Measurements from ENCODE around the gene DCAF8L1. TPM values are rescaled to one million over a fixed set of nuclear protein-coding genes. Genes with fewer than 3 reads are reported as not detected.
"Not testable (repeated sequence)": the region's sequence is repeated elsewhere in the genome, so short reads cannot be mapped to it uniquely, and the experiment has no call there.

The DCAF8L1 gene
- total RNA-seq, 4 donors from 2014 or later, result not detected

GRCh38 chrX:27997622-27998021 is 16.4 kb upstream of the DCAF8L1 start:
- H3K36me3 ChIP-seq, result no peaks in the 10 kb centered on the region
- H3K4me1 ChIP-seq, result no peaks in the 10 kb centered on the region
- no peak overlapping the region for H3K4me3 ChIP-seq
- no peaks in the 10 kb centered on the region for H3K27me3 ChIP-seq
- H3K9me3 ChIP-seq, result no peaks in the 10 kb centered on the region
- no peak for DNase-seq
- no peak overlapping the region for H3K27ac ChIP-seq
- no peak for TF ChIP-seq POLR2A (IDR thresholded peaks at IDR 0.05)
- no peak for TF ChIP-seq CTCF (IDR thresholded peaks at IDR 0.05)

GRCh38 chrX:27996132-27996531 is 14.9 kb upstream of the DCAF8L1 start:
- H3K27me3 ChIP-seq, result no peaks in the 10 kb centered on the region
- TF ChIP-seq POLR2A (IDR thresholded peaks at IDR 0.05), result no peak
- no peak for TF ChIP-seq CTCF (IDR thresholded peaks at IDR 0.05)
- peak overlapping the region in 1 of 4 donors; percentile 17 for H3K4me3 ChIP-seq
- no peaks in the 10 kb centered on the region for H3K36me3 ChIP-seq
- no peaks in the 10 kb centered on the region for H3K4me1 ChIP-seq
- DNase-seq, result no peak
- H3K27ac ChIP-seq, result peak overlapping the region in 1 of 4 donors; percentile 34
- no peaks in the 10 kb centered on the region for H3K9me3 ChIP-seq

- Histone ChIP-seq H3K9me3 (no peaks in the 10 kb centered on the region), H3K36me3 (no peaks in the 10 kb centered on the region), H3K27me3 (no peaks in the 10 kb centered on the region), H3K4me1 (no peaks in the 10 kb centered on the region), H3K27ac (no peak overlapping the region), H3K4me3 (peak overlapping the region in 1 of 4 donors; percentile 17)
- TF ChIP-seq POLR2A (IDR thresholded peaks at IDR 0.05), result no peak
- no peak for TF ChIP-seq CTCF (IDR thresholded peaks at IDR 0.05)
- no peak for DNase-seq
Measured at GRCh38 chrX:27995611-27996010, 14.4 kb upstream of the DCAF8L1 start.

GRCh38 chrX:27987862-27988646 is 6.8 kb upstream of the DCAF8L1 start:
- Histone ChIP-seq H3K27ac (peak overlapping the region in 2 of 4 donors; percentile 36 to 50), H3K27me3 (no peaks in the 10 kb centered on the region), H3K9me3 (no peaks in the 10 kb centered on the region), H3K36me3 (no peaks in the 10 kb centered on the region), H3K4me1 (peaks cover 0 to 3% (median 0%) of the 10 kb centered on the region in 4 donors), H3K4me3 (no peak overlapping the region)
- no peak for TF ChIP-seq POLR2A (IDR thresholded peaks at IDR 0.05)
- peak in 3 of 6 experiments; percentile 12 to 33 (median 20) for TF ChIP-seq CTCF (IDR thresholded peaks at IDR 0.05)
- DNase-seq, result peak in 2 of 3 donors; percentile 52 to 83

- H3K4me3 ChIP-seq, H3K27ac ChIP-seq, DNase-seq, H3K4me1 ChIP-seq, H3K9me3 ChIP-seq, H3K27me3 ChIP-seq, H3K36me3 ChIP-seq: not testable (repeated sequence)
Measured at GRCh38 chrX:27976934-27977333, 4.3 kb downstream of the DCAF8L1 start.

GRCh38 chrX:27976284-27976683 is 5.0 kb downstream of the DCAF8L1 start:
- Histone ChIP-seq H3K4me3 (no peak overlapping the region), H3K27ac (no peak overlapping the region), H3K36me3 (no peaks in the 10 kb centered on the region), H3K9me3 (no peaks in the 10 kb centered on the region), H3K4me1 (no peaks in the 10 kb centered on the region), H3K27me3 (no peaks in the 10 kb centered on the region)
- no peak for DNase-seq
- no peak for TF ChIP-seq CTCF (IDR thresholded peaks at IDR 0.05)
- no peak for TF ChIP-seq POLR2A (IDR thresholded peaks at IDR 0.05)

Measured in Peyer's patch (tissue), 4 donors.